Muscle layer of colon (tissue), 2 donors: ENCODE data around the gene DMKN.

Experiments
- H3K27ac ChIP-seq: one replicate; pipeline ENCODE4 v1.7.0; 2013; ENCODE audit warnings: low read depth, mild to moderate bottlenecking, low read length, moderate library complexity
- H3K27me3 ChIP-seq, 2 donors: one replicate each; pipeline ENCODE4 v1.7.0; 2013; ENCODE audit warnings: low read length in 2 of 2, mild to moderate bottlenecking in 2 of 2; ENCODE audit not compliant: insufficient read depth in 2 of 2, control insufficient read depth in 1 of 2
- H3K36me3 ChIP-seq: one replicate; pipeline ENCODE4 v1.7.0; 2013; ENCODE audit warnings: mild to moderate bottlenecking, low read length; ENCODE audit not compliant: insufficient read depth
- H3K4me1 ChIP-seq: one replicate; pipeline ENCODE4 v1.7.0; 2013; ENCODE audit warnings: mild to moderate bottlenecking, low read length; ENCODE audit not compliant: insufficient read depth
- H3K4me3 ChIP-seq, 2 donors: one replicate each; pipeline ENCODE4 v1.7.0; 2013; ENCODE audit warnings: low read length in 2 of 2, low read depth in 1 of 2, mild to moderate bottlenecking in 1 of 2, moderate library complexity in 1 of 2
- H3K9ac ChIP-seq: one replicate; pipeline ENCODE4 v1.7.0; 2013; ENCODE audit warnings: low read length
- H3K9me3 ChIP-seq: one replicate; pipeline ENCODE4 v1.7.0; 2013; ENCODE audit warnings: mild to moderate bottlenecking, low read length
- donor health status: abdominal sarcoma.
- donor health status: Adenocarcinoma of cecum.

Gene DMKN

GRCh38 chr19:35517342-35517741 lies 3.9 kb upstream of the DMKN start:
- Histone ChIP-seq H3K9me3 (no peaks in the 10 kb centered on the region), H3K4me3 (no peak overlapping the region), H3K36me3 (no peaks in the 10 kb centered on the region), H3K9ac (no peak overlapping the region), H3K27me3 (peaks cover 4 to 18% of the 10 kb centered on the region in 2 donors), H3K4me1 (no peaks in the 10 kb centered on the region), H3K27ac (no peak overlapping the region)

GRCh38 chr19:35516310-35516709 lies 2.9 kb upstream of the DMKN start:
- Histone ChIP-seq H3K4me3 (no peak overlapping the region), H3K27ac (no peak overlapping the region), H3K36me3 (no peaks in the 10 kb centered on the region), H3K9me3 (no peaks in the 10 kb centered on the region), H3K9ac (no peak overlapping the region), H3K4me1 (no peaks in the 10 kb centered on the region), H3K27me3 (peaks cover 4 to 22% of the 10 kb centered on the region in 2 donors)

- no peak overlapping the region for H3K27ac ChIP-seq
Measured at GRCh38 chr19:35514282-35514809, 897 bp upstream of the DMKN start.

GRCh38 chr19:35512831-35513627 lies 420 bp downstream of the DMKN start:
- Histone ChIP-seq H3K27me3 (peaks cover 18 to 43% of the 10 kb centered on the region in 2 donors), H3K36me3 (no peaks in the 10 kb centered on the region), H3K4me3 (no peak overlapping the region), H3K4me1 (no peaks in the 10 kb centered on the region), H3K9ac (no peak overlapping the region), H3K27ac (no peak overlapping the region), H3K9me3 (no peaks in the 10 kb centered on the region)

More at GRCh38 chr19:35514282-35514809, 897 bp upstream of the DMKN start:
- H3K9ac ChIP-seq = no peak overlapping the region
- H3K4me1 ChIP-seq = no peaks in the 10 kb centered on the region
- no peaks in the 10 kb centered on the region for H3K9me3 ChIP-seq
- H3K4me3 ChIP-seq = no peak overlapping the region
- H3K27me3 ChIP-seq = peaks cover 16 to 38% of the 10 kb centered on the region in 2 donors
- H3K36me3 ChIP-seq = no peaks in the 10 kb centered on the region

GRCh38 chr19:35511337-35511736 lies 2.1 kb downstream of the DMKN start:
- Histone ChIP-seq H3K36me3 (no peaks in the 10 kb centered on the region), H3K9me3 (no peaks in the 10 kb centered on the region), H3K27me3 (peaks cover 18 to 47% of the 10 kb centered on the region in 2 donors), H3K4me1 (no peaks in the 10 kb centered on the region), H3K4me3 (no peak overlapping the region), H3K27ac (no peak overlapping the region), H3K9ac (no peak overlapping the region)

DNA sequence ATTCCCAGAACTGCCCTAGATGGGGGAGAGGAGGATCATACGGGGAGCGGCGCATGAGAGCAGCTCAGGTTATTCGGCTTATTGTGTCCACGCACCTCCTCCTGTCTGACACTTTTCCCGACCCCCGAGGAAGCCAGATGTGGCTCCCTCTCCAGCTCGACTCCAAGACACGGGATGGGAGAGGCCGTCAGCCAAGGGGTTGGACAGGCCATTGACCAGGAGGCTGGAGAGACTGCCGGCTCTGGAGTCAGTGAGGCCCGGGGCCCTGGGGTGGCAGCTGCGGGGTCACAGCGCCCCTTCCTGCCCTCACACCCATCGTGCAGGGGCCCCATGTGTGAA lies 2.9 kb downstream of the DMKN start:
- peaks cover 18 to 47% of the 10 kb centered on the region in 2 donors for H3K27me3 ChIP-seq
- no peaks in the 10 kb centered on the region for H3K4me1 ChIP-seq
- H3K4me3 ChIP-seq = peak overlapping the region in 1 of 2 donors; percentile 52
- no peaks in the 10 kb centered on the region for H3K9me3 ChIP-seq
- H3K27ac ChIP-seq = no peak overlapping the region
- H3K36me3 ChIP-seq = no peaks in the 10 kb centered on the region
- H3K9ac ChIP-seq = no peak overlapping the region

DNA sequence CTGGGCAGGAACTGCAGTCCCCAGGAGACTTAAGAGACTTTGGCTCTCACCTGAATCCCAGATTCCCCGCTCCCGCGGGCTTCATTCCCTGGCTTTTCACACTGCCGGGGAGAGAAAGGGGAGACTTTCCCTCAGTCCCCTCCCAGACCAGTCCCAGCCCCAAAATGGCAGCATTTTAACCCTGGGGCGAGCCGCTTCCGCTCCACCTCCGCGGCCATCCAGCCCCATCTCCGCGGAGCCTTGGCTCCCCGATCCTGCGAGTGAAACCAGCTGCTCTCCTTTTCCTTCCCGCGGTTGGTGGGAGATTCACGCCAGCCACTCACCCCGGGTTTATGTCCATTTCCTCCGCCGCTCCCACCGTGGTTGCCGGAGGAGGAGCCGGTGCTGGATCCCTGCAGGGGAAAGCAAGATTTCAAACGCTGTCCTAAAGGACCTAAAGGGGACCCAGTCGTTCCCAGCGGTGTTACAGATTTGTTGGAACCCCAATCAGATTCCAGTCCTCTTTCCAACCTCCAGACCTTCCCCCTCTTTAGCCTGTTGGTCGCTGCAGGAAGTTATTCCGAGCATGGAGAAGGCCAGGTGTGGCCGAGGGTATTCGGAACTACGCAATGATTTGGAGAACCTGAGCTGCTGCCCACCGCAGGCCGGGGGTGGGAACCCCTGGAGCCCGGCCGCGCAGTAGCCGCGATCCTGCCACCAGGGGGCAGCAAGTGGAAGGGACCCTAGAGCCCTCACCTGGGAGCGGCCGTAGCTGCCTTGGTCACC lies 3.4 kb downstream of the DMKN start:
- Histone ChIP-seq H3K27ac (no peak overlapping the region), H3K9me3 (no peaks in the 10 kb centered on the region), H3K4me3 (peak overlapping the region; percentile 30 to 52), H3K36me3 (no peaks in the 10 kb centered on the region), H3K4me1 (no peaks in the 10 kb centered on the region), H3K27me3 (peaks cover 18 to 47% of the 10 kb centered on the region in 2 donors), H3K9ac (no peak overlapping the region)

GRCh38 chr19:35509018-35509652 lies 4.3 kb downstream of the DMKN start:
- Histone ChIP-seq H3K4me1 (no peaks in the 10 kb centered on the region), H3K4me3 (peak overlapping the region in 1 of 2 donors; percentile 52), H3K36me3 (no peaks in the 10 kb centered on the region), H3K9ac (no peak overlapping the region), H3K27me3 (peaks cover 18 to 43% of the 10 kb centered on the region in 2 donors), H3K9me3 (no peaks in the 10 kb centered on the region), H3K27ac (no peak overlapping the region)

DNA sequence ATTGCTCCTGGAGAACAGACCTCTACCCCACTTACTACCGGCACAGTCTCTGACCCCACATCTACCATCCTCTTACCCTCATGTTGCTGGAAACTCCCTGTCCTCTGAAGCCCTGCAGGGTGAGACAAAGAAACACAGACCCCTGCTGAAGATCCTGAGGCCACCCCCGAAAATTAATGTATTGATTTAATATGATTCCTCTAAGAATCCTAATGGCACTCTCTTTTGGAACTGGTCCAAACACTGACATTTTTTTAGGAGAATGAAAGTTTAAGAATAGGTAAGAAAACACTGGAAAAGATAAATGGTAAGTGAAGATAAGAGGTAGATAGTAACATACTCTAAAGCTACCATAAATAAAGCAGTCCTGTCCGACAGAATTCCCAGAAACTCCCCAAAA lies 5.3 kb downstream of the DMKN start:
- Histone ChIP-seq H3K9me3 (no peaks in the 10 kb centered on the region), H3K4me1 (no peaks in the 10 kb centered on the region), H3K9ac (no peak overlapping the region), H3K27ac (no peak overlapping the region), H3K36me3 (no peaks in the 10 kb centered on the region), H3K27me3 (peaks cover 14 to 35% of the 10 kb centered on the region in 2 donors), H3K4me3 (no peak overlapping the region)

GRCh38 chr19:35507561-35507960 lies 5.9 kb downstream of the DMKN start:
- Histone ChIP-seq H3K27ac (no peak overlapping the region), H3K9ac (no peak overlapping the region), H3K4me1 (no peaks in the 10 kb centered on the region), H3K4me3 (no peak overlapping the region), H3K27me3 (peaks cover 14 to 29% of the 10 kb centered on the region in 2 donors), H3K36me3 (no peaks in the 10 kb centered on the region), H3K9me3 (no peaks in the 10 kb centered on the region)

DNA sequence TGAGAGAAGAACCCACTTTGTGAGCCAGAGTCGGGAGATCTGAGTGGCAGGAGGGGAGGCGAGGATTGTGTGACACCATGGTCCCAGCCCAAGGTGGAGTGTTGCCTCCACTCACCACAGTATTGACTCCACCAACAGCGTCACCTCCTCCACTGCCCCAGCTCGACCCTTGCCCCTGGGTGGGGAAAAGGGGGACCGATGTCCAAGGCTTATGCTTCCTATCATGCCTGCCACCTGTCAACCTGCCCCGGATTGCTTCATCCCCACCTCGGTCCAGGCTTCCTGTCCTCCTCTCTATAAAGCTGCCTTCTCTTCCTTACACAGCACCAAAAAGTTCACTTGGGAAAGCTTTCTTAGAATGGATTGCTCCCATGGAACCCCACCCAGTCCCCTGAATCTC lies 7.4 kb downstream of the DMKN start:
- Histone ChIP-seq H3K4me3 (no peak overlapping the region), H3K9ac (no peak overlapping the region), H3K9me3 (no peaks in the 10 kb centered on the region), H3K36me3 (no peaks in the 10 kb centered on the region), H3K4me1 (no peaks in the 10 kb centered on the region), H3K27me3 (peaks cover 14 to 21% of the 10 kb centered on the region in 2 donors), H3K27ac (no peak overlapping the region)
